Right lobe of liver (tissue), 6 donors: ENCODE data around the gene SLCO2A1. TPM values are rescaled to one million over a fixed set of nuclear protein-coding genes. Genes with fewer than 3 reads are reported as not detected.

Experiments
- ATAC-seq, 4 donors: fragments of 200-7000 bp; cut with Tn5 transposase; one replicate each; pipeline ENCODE4 v1.9.1; 2020; ENCODE audit warnings: mild to moderate bottlenecking in 4 of 4, moderate library complexity in 4 of 4
- DNase-seq, 3 donors: peaks; one replicate each; pipeline ENCODE4 v3.0.0-alpha.2; 2020
- H3K27ac ChIP-seq, 3 donors: fragments of 200-600 bp; one replicate each; pipeline ENCODE4 v1.8.0; 2022
- H3K27me3 ChIP-seq, 2 donors: fragments of 200-600 bp; one replicate each; pipeline ENCODE4 v1.8.0; 2022
- H3K36me3 ChIP-seq, 4 donors: fragments of 200-600 bp; sonication (generic) in 1 of 4; one replicate each; pipeline versions ENCODE4 v1.5.1 to v1.8.0; 2017 to 2022; ENCODE audit warnings: control low read depth in 1 of 4
- H3K4me1 ChIP-seq, 4 donors: fragments of 200-600 bp; sonication (generic) in 1 of 4; one replicate each; pipeline versions ENCODE4 v1.5.1 to v1.8.0; 2017 to 2022; ENCODE audit warnings: control low read depth in 1 of 4
- H3K4me3 ChIP-seq, 3 donors: fragments of 200-600 bp; one replicate each; pipeline ENCODE4 v1.8.0; 2022
- H3K9me3 ChIP-seq, 4 donors: fragments of 200-600 bp; sonication (generic) in 1 of 4; one replicate each; pipeline versions ENCODE4 v1.5.1 to v1.8.0; 2017 to 2022; ENCODE audit warnings: control low read depth in 1 of 4
- CTCF ChIP-seq, 4 donors: fragments of 200-600 bp in 3 of 4; fragments of 450-650 bp in 1 of 4; IDR thresholded peaks; one replicate each; pipeline versions ENCODE4 v1.5.1 to v1.8.0; 2016 to 2022; ENCODE audit warnings: antibody characterized with exemption in 4 of 4, mild to moderate bottlenecking in 2 of 4
- POLR2A ChIP-seq: fragments of 450-650 bp; IDR thresholded peaks from one replicate; pipeline ENCODE4 v1.6.1; 2017; ENCODE audit warnings: antibody characterized with exemption, mild to moderate bottlenecking
- WGBS: methylation state at CpG from one replicate; pipeline ENCODE4 v1.1.6; 2018; ENCODE audit warnings: low coverage, low lambda C conversion rate; ENCODE audit not compliant: insufficient coverage; ENCODE audit errors: missing lambda C conversion rate; 5-methylcytosine and 5-hydroxymethylcytosine counted together
- intact Hi-C, 2 donors: fragments of 100-400 bp; cut with DNase I; formaldehyde crosslinking; loops; one replicate each; pipeline versions ENCODE4 v1.11.2 to v1.14.1; 2022
- total RNA-seq, 6 experiments: library from RNA; depleted of rRNA in 2 of 6; stranded (reverse); fragments of >200 nt in 2 of 6; fragmentation: NEBNext Ultra II Directional in 3 of 6; extraction: Animal tissue kit (Norgen Biotek cat#: 25700) in 3 of 6; gene quantifications; one replicate each; pipeline versions ENCODE4 v1.1.0 to v1.2.4, GENCODE V29; 2016 to 2023
- donor health status: DM: no; HTN: yes; CAD: no.
- donor health status: DM: no; HTN: no; CAD: no.
- donor health status: DM: no; HTN: no; CAD: no.
- donor health status: DM: no; HTN: yes; CAD: no.
- donor health status: DM: no; HTN: yes; CAD: no.

The SLCO2A1 gene
- total RNA-seq, 6 experiments from 2014 or later: 0.71 to 4.4 (median 1.5) TPM

- intact Hi-C loops: no loop called here
- Histone ChIP-seq H3K4me3 (no peak overlapping the region), H3K9me3 (no peaks in the 10 kb centered on the region), H3K36me3 (no peaks in the 10 kb centered on the region), H3K4me1 (no peaks in the 10 kb centered on the region), H3K27me3 (no peaks in the 10 kb centered on the region), H3K27ac (no peak overlapping the region)
- DNase-seq (no peak), ATAC-seq (no peak)
- no peak for TF ChIP-seq POLR2A
- no peak for TF ChIP-seq CTCF (IDR thresholded peaks at IDR 0.05)
- WGBS: 86% methylated on average over 8 of the region's 9 CpGs
Measured at GRCh38 chr3:133983576-133984560, 45.9 kb downstream of the SLCO2A1 start.

- H3K4me1 ChIP-seq: no peaks in the 10 kb centered on the region
- ATAC-seq (no peak), DNase-seq (no peak)
- H3K4me3 ChIP-seq: no peak overlapping the region
- intact Hi-C loops: no loop called here
- no peaks in the 10 kb centered on the region for H3K9me3 ChIP-seq
- 80% methylated on average over 6 of the region's 7 CpGs for WGBS
- no peak overlapping the region for H3K27ac ChIP-seq
- no peaks in the 10 kb centered on the region for H3K27me3 ChIP-seq
- no peak for TF ChIP-seq POLR2A
- no peak for TF ChIP-seq CTCF (IDR thresholded peaks at IDR 0.05)
- H3K36me3 ChIP-seq: no peaks in the 10 kb centered on the region
Measured at GRCh38 chr3:133983126-133983525, 46.6 kb downstream of the SLCO2A1 start.

- TF ChIP-seq POLR2A: no peak
- TF ChIP-seq CTCF (IDR thresholded peaks at IDR 0.05): no peak
- Histone ChIP-seq H3K36me3 (no peaks in the 10 kb centered on the region), H3K27me3 (no peaks in the 10 kb centered on the region), H3K4me1 (no peaks in the 10 kb centered on the region), H3K27ac (no peak overlapping the region), H3K4me3 (no peak overlapping the region), H3K9me3 (no peaks in the 10 kb centered on the region)
- intact Hi-C loops: no loop called here
- 80% methylated on average over 1 of the region's 4 CpGs for WGBS
- DNase-seq (no peak), ATAC-seq (no peak)
Measured at GRCh38 chr3:133980550-133980949, 49.2 kb downstream of the SLCO2A1 start.

GRCh38 chr3:133980035-133980434, 49.7 kb downstream of the SLCO2A1 start:
- DNase-seq (no peak), ATAC-seq (no peak)
- intact Hi-C loops: no loop called here
- TF ChIP-seq CTCF (IDR thresholded peaks at IDR 0.05): no peak
- no peak for TF ChIP-seq POLR2A
- Histone ChIP-seq H3K9me3 (no peaks in the 10 kb centered on the region), H3K36me3 (no peaks in the 10 kb centered on the region), H3K4me1 (no peaks in the 10 kb centered on the region), H3K27ac (no peak overlapping the region), H3K4me3 (no peak overlapping the region), H3K27me3 (no peaks in the 10 kb centered on the region)
- WGBS: 57% methylated on average over 1 of the region's 2 CpGs
